Hematopoietic multipotent progenitor cell treated with erythropoietin and hydrocortisone succinate and interleukin-3 and kit ligand, for 4 days (in vitro differentiated cells): ENCODE results near the gene DENND1B.

Experiments used
- DNase-seq: peaks from one replicate; pipeline ENCODE4 v3.0.0-alpha.2; 2015

DENND1B gene

DNA sequence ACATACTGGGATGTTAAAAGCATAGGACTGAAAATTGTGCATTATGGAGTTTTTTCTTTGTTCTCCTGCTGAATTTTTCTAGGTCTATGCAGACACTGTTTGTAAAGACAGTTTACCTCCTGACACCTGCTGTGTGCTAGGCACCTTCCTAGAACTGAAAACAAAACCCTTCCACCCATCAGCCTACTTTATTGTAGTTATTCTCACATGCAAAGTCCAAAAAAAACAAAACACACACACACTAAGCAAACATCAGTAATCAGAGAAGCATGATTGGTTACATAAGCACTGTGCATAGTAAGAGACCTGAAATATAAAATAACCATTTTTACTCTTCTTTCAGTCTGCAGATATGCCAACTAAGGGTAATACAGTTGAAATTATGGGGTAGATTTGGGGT, 312.1 kb downstream of the DENND1B start:
- no peak for DNase-seq

DNA sequence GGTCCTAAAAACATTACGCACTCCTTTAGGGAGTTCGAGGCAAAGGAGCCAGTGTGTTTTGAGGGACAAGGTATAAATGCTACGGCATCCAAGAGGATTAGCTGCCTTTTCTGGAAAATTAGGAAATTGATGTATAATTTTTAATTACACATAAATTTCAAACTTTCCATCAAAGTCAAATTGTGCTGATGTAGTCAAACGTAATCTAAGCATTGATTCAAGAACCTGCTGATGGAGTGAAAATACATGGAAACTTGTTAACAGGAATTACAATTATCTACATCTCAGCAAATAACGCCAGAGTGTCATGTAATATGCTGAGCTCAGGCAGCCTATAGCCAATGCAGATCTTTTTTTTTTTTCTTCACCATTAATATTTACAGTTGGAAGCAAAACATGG, 312.7 kb downstream of the DENND1B start:
- no peak for DNase-seq
